Measurements from ENCODE around the gene KIF3A.

GRCh38 chr5:132751444-132751843 lies 14.1 kb upstream of the KIF3A start:
- TF ChIP-seq, protein P1, sequence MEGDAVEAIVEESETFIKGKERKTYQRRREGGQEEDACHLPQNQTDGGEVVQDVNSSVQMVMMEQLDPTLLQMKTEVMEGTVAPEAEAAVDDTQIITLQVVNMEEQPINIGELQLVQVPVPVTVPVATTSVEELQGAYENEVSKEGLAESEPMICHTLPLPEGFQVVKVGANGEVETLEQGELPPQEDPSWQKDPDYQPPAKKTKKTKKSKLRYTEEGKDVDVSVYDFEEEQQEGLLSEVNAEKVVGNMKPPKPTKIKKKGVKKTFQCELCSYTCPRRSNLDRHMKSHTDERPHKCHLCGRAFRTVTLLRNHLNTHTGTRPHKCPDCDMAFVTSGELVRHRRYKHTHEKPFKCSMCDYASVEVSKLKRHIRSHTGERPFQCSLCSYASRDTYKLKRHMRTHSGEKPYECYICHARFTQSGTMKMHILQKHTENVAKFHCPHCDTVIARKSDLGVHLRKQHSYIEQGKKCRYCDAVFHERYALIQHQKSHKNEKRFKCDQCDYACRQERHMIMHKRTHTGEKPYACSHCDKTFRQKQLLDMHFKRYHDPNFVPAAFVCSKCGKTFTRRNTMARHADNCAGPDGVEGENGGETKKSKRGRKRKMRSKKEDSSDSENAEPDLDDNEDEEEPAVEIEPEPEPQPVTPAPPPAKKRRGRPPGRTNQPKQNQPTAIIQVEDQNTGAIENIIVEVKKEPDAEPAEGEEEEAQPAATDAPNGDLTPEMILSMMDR (IDR thresholded peaks at IDR 0.05): no peak
- no peak for TF ChIP-seq POLR2A (IDR thresholded peaks at IDR 0.05)
